Kidney (tissue), 14 donors: Measurements from ENCODE around the gene C1QTNF6. TPM values are rescaled to one million over a fixed set of nuclear protein-coding genes. Genes with fewer than 3 reads are reported as not detected.

ENCODE experiments used
- DNase-seq, 5 donors: peaks; one replicate each; pipeline ENCODE4 v3.0.0-alpha.2; 2013 to 2020
- FAIRE-seq: peaks from 2 replicates; lab custom pipeline; 2012; peaks lifted over from hg19 to GRCh38; lab: Jason Lieb, UNC
- H3K27ac ChIP-seq, 2 donors: one replicate each; pipeline ENCODE4 v1.7.0; 2013; ENCODE audit warnings: low read depth in 2 of 2, low read length in 2 of 2, inconsistent platforms in 1 of 2
- H3K27me3 ChIP-seq: one replicate; pipeline ENCODE4 v1.7.1; 2013; ENCODE audit warnings: low read length, inconsistent platforms; ENCODE audit not compliant: control insufficient read depth, insufficient read depth
- H3K36me3 ChIP-seq, 3 donors: one replicate each; pipeline versions ENCODE4 v1.7.0 to v1.7.1; 2013; ENCODE audit warnings: low read length in 3 of 3, control low read depth in 1 of 3, inconsistent platforms in 1 of 3; ENCODE audit not compliant: insufficient read depth in 3 of 3, control insufficient read depth in 2 of 3
- H3K4me1 ChIP-seq, 3 donors: one replicate each; pipeline versions ENCODE4 v1.7.0 to v1.7.1; 2013; ENCODE audit warnings: low read length in 3 of 3, inconsistent platforms in 1 of 3, low read depth in 1 of 3; ENCODE audit not compliant: control insufficient read depth in 2 of 3, insufficient read depth in 2 of 3
- H3K4me3 ChIP-seq, 3 donors: one replicate each; pipeline versions ENCODE4 v1.7.0 to v1.8.1; 2013; ENCODE audit warnings: low read length in 3 of 3, control low read depth in 1 of 3, inconsistent platforms in 1 of 3
- H3K9ac ChIP-seq, 3 donors: one replicate each; pipeline versions ENCODE4 v1.7.0 to v1.7.1; 2013; ENCODE audit warnings: low read length in 3 of 3, control low read depth in 1 of 3, inconsistent platforms in 1 of 3
- H3K9me3 ChIP-seq, 3 donors: one replicate each; pipeline versions ENCODE4 v1.7.0 to v1.7.1; 2013; ENCODE audit warnings: low read length in 3 of 3, control low read depth in 1 of 3, inconsistent platforms in 1 of 3; ENCODE audit not compliant: control insufficient read depth in 2 of 3, insufficient read depth in 1 of 3
- CTCF ChIP-seq: IDR thresholded peaks from 3 replicates; pipeline ENCODE4 v1.5.1; 2012; ENCODE audit warnings: mild to moderate bottlenecking, moderate library complexity, borderline replicate concordance; ENCODE audit not compliant: insufficient read depth; ENCODE audit errors: extremely low read depth
- intact Hi-C: fragments of 100-400 bp; cut with DNase I; formaldehyde crosslinking; loops from one replicate; pipeline ENCODE4 v1.11.1; 2022
- polyA plus RNA-seq: library from polyadenylated mRNA; stranded (reverse); fragments of 350-450 nt; fragmentation: Illumina TruSeq; extraction: RNeasy Lipid Tissue Mini Kit (QIAGEN cat#74804); gene quantifications from one replicate; pipeline ENCODE4 v1.2.3, GENCODE V29; 2014; ENCODE audit warnings: low read depth, low replicate concordance; ENCODE audit not compliant: insufficient read depth
- total RNA-seq: library from RNA; stranded (reverse); fragmentation: NEBNext Ultra II Directional; extraction: Animal tissue kit (Norgen Biotek cat#: 25700); gene quantifications from one replicate; pipeline ENCODE4 v1.2.1, GENCODE V29; 2021
- donor health status: control.
- donor health status: control.
- donor health status: control.
- donor health status: control.
- donor health status: control.
- donor health status: DM: yes; HTN: yes; CAD: no.
- donor health status: Normal renal cell carcinoma (clear cell type).

Gene C1QTNF6
- total and polyA plus RNA-seq, 2 donors from 2014 or later: 3.2 to 8.0 TPM

- intact Hi-C loops: no loop called here
- Histone ChIP-seq H3K27me3 (no peaks in the 10 kb centered on the region), H3K9me3 (no peaks in the 10 kb centered on the region), H3K36me3 (no peaks in the 10 kb centered on the region), H3K9ac (no peak overlapping the region), H3K27ac (no peak overlapping the region), H3K4me1 (no peaks in the 10 kb centered on the region), H3K4me3 (no peak overlapping the region)
- no peak for TF ChIP-seq CTCF
- DNase-seq: no peak
- FAIRE-seq: no peak
Measured at GRCh38 chr22:37141476-37141875, 46.6 kb downstream of the C1QTNF6 start.

- H3K27me3 ChIP-seq: no peaks in the 10 kb centered on the region
- FAIRE-seq (no peak), DNase-seq (no peak)
- intact Hi-C loops: no loop called here
- no peaks in the 10 kb centered on the region for H3K9me3 ChIP-seq
- H3K9ac ChIP-seq: no peak overlapping the region
- no peak overlapping the region for H3K27ac ChIP-seq
- no peak overlapping the region for H3K4me3 ChIP-seq
- H3K4me1 ChIP-seq: no peaks in the 10 kb centered on the region
- TF ChIP-seq CTCF: no peak
- no peaks in the 10 kb centered on the region for H3K36me3 ChIP-seq
Measured at GRCh38 chr22:37140686-37141323, 47.2 kb downstream of the C1QTNF6 start.

GRCh38 chr22:37139762-37140161, 48.3 kb downstream of the C1QTNF6 start:
- no peak overlapping the region for H3K9ac ChIP-seq
- TF ChIP-seq CTCF: no peak
- intact Hi-C loops: no loop called here
- H3K4me3 ChIP-seq: no peak overlapping the region
- H3K4me1 ChIP-seq: no peaks in the 10 kb centered on the region
- no peaks in the 10 kb centered on the region for H3K36me3 ChIP-seq
- FAIRE-seq (no peak), DNase-seq (no peak)
- no peaks in the 10 kb centered on the region for H3K27me3 ChIP-seq
- H3K27ac ChIP-seq: no peak overlapping the region
- no peaks in the 10 kb centered on the region for H3K9me3 ChIP-seq
